ENCODE measurements around the gene LRRC4C.

DNA sequence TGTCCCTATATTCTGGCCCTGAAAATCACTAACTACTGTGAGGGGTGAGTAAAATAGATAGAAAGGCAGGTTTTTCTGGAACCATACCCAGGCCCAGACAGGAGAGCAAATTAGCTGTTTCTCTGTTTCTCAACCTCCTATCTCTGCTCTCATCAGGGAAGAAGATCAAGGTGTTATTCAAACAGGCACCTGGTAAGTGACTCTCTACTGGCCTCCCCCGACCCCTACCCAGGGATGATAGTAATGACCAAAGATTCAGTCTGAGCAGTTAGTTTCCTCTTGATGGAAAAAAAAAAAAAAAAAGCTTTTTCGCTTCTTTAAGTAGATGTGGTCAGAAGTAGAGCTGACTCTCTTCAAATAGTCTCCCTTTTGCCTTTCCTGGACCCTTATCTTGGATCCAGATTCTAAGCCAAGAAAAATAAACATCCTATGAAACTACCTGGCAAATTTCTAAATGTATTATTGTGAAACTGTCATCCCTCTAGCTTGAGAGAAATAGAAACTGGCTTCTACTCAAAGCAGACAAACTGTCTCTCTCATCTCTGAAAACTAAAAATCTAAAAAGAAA, 9.9 kb downstream of the LRRC4C start:
- TF ChIP-seq, protein P1, sequence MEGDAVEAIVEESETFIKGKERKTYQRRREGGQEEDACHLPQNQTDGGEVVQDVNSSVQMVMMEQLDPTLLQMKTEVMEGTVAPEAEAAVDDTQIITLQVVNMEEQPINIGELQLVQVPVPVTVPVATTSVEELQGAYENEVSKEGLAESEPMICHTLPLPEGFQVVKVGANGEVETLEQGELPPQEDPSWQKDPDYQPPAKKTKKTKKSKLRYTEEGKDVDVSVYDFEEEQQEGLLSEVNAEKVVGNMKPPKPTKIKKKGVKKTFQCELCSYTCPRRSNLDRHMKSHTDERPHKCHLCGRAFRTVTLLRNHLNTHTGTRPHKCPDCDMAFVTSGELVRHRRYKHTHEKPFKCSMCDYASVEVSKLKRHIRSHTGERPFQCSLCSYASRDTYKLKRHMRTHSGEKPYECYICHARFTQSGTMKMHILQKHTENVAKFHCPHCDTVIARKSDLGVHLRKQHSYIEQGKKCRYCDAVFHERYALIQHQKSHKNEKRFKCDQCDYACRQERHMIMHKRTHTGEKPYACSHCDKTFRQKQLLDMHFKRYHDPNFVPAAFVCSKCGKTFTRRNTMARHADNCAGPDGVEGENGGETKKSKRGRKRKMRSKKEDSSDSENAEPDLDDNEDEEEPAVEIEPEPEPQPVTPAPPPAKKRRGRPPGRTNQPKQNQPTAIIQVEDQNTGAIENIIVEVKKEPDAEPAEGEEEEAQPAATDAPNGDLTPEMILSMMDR (conservative IDR thresholded peaks at IDR 0.05; ENCODE audit: low read depth, low read length): no peak
- TF ChIP-seq EZH2 (IDR thresholded peaks at IDR 0.05; ENCODE audit: low read length, unreplicated experiment) (no peak), EZH2phosphoT487 (IDR thresholded peaks at IDR 0.05; ENCODE audit: borderline replicate concordance, low read length) (no peak)
